Mesodermal cell (in vitro differentiated cells): Measurements from ENCODE around the gene LMBRD1. TPM values are rescaled to one million over a fixed set of nuclear protein-coding genes. Genes with fewer than 3 reads are reported as not detected.
"Not testable (repeated sequence)": the region's sequence is repeated elsewhere in the genome, so short reads cannot be mapped to it uniquely, and the experiment has no call there.

Experiments
- H3K27ac ChIP-seq: 2 replicates; pipeline ENCODE4 v1.7.0; 2013; ENCODE audit warnings: mild to moderate bottlenecking, low read depth, low read length, moderate library complexity; ENCODE audit not compliant: severe bottlenecking
- H3K36me3 ChIP-seq: 2 replicates; pipeline ENCODE4 v1.7.1; 2013; ENCODE audit warnings: mild to moderate bottlenecking, low read length, moderate library complexity; ENCODE audit not compliant: control insufficient read depth, insufficient read depth
- H3K4me1 ChIP-seq: one replicate; pipeline ENCODE4 v1.7.1; 2013; ENCODE audit warnings: mild to moderate bottlenecking, low read length; ENCODE audit not compliant: insufficient read depth, control insufficient read depth, poor library complexity, severe bottlenecking
- H3K4me3 ChIP-seq: 2 replicates; pipeline ENCODE4 v1.7.0; 2013; ENCODE audit warnings: low read length, control low read depth, mild to moderate bottlenecking; ENCODE audit not compliant: insufficient read depth, poor library complexity, severe bottlenecking; ENCODE audit errors: extremely low read depth
- H3K9me3 ChIP-seq: 2 replicates; pipeline ENCODE4 v1.7.1; 2013; ENCODE audit warnings: mild to moderate bottlenecking, low read length, moderate library complexity; ENCODE audit not compliant: control insufficient read depth
- WGBS, 2 experiments: methylation state at CpG; one replicate each; pipeline ENCODE4 v1.1.5; 2013; ENCODE audit warnings: missing lambda C conversion rate in 2 of 2; ENCODE audit not compliant: insufficient coverage in 2 of 2; 5-methylcytosine and 5-hydroxymethylcytosine counted together
- polyA plus RNA-seq, 2 experiments: library from polyadenylated mRNA; stranded (reverse); fragments of 50-300 nt; gene quantifications; one replicate each; pipeline ENCODE4 v1.2.3, GENCODE V29; 2013

Gene LMBRD1
- polyA plus RNA-seq (2013, experiment 1 of 2): 29.1 TPM
- polyA plus RNA-seq (2013, experiment 2 of 2): 30.8 TPM

DNA sequence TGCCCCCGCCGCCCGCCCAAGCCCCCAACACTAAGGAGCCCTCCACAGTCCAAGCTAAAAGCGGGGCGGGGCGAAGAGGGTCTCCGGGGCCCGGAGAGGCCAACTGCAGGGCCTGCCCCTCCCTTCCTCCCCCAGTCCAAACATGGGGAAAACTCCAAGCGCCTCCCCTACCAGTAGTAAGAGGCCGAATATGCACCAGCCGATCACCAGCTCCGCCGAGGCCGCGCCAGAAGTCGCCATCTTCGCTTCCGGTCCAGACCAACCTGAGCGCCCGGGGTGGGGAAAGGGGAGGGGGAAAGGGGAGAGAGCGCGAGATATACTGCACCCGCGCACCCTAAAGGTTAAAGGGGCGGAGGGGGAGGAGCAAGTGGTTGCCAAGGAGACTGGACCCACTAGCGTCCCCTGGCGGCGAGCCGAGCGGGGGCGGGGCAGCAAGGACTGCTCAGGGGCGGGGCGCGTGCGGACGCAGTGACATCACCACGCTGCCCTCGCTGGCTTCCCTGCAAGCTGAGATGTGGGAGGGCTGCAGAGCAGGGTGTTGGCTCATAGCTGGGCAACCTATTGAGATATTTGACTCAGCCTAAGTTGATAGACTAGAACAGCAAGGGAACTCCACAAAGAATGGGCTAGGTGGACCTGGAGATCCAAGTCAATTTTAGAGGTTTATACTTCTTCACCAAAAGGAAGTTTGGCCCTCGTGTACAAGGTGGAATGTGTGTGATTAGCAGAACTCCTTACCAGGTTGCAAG lies at the start of gene LMBRD1:
LMBRD1 (minus strand) TSS at position 369 of the 749 bp plus-strand sequence; CDS start at position 240, 129 bp downstream.
- Histone ChIP-seq H3K27ac (peak within 1 kb of the TSS; percentile 93), H3K4me3 (peak within 1 kb of the TSS; percentile 77), H3K36me3 (no peaks in the 10 kb centered on the region), H3K9me3 (no peaks in the 10 kb centered on the region), H3K4me1 (no peaks in the 10 kb centered on the region)
- 6 to 7% methylated on average over 17 to 19 of the region's 39 CpGs for WGBS, 2 experiments

DNA sequence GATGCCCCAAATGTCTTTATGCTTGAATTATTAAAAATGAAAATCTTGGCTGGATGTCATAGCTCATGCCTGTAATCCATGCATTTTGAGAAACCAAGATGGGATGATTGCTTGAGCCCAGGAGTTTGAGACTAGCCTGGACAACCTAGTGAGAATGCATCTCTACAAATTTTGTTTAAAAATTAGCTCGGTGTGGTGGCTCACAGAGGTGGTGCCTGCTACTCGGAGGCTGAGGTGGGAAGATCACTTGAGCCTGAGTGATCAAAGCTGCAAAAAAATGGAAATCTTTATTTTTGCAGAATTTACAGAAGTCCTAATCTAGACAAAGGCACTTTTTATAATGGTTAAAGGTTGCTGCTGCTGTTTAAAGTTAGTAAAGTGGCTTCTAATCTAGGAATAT lies 49.5 kb upstream of the LMBRD1 start:
- WGBS, 2 experiments: 81 to 100% methylated on average over 2 of the region's 2 CpGs
- H3K27ac ChIP-seq: no peak overlapping the region
- H3K36me3 ChIP-seq: no peaks in the 10 kb centered on the region
- H3K9me3 ChIP-seq: no peaks in the 10 kb centered on the region
- no peak overlapping the region for H3K4me3 ChIP-seq
- no peaks in the 10 kb centered on the region for H3K4me1 ChIP-seq

DNA sequence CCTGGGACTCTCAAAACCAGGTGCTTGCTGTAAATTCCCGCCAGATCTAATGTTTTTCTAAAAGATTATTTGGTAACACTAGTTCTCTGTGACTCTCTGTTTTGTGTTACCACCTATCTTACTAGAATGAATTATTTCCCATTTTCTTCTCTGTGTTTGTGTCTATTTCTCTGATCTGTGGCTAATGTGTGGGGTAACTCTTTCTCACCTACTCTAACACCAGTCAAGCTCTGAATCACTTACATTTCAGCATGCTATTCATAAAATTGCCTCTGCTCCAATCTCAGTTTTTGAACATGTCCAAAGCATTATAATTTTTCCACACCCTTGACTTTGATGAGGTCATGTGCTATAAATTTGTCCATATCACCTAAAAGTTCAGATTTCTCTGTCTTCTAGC lies 46.4 kb upstream of the LMBRD1 start:
- Histone ChIP-seq H3K27ac (no peak overlapping the region), H3K4me1 (no peaks in the 10 kb centered on the region), H3K36me3 (no peaks in the 10 kb centered on the region), H3K9me3 (no peaks in the 10 kb centered on the region), H3K4me3 (no peak overlapping the region)
- no CpG with 5 or more reads among the region's 1 CpG for WGBS, 2 experiments

DNA sequence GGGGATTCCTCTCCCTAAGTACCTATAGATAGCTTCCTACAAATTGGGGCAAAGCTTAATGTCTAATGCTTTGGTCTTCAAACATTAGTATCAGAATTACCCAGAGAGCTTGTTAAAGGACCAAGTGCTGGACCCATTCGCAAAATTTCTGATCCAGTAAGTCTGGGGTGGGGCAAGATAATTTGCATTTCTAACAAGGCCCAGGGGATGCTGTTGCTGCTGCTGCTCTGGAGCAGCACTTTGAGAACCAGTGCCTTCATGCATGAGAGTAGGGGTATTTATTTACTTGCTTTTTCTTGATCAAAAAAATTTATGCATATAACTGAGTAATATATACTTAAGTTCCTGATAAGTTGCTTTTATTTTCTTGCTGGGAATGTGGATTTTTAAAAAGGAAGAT lies 45.1 kb upstream of the LMBRD1 start:
- H3K36me3 ChIP-seq: no peaks in the 10 kb centered on the region
- H3K27ac ChIP-seq: no peak overlapping the region
- WGBS, 2 experiments: 60 to 83% methylated on average over 1 of the region's 1 CpG
- H3K4me3 ChIP-seq: no peak overlapping the region
- H3K4me1 ChIP-seq: no peaks in the 10 kb centered on the region
- no peaks in the 10 kb centered on the region for H3K9me3 ChIP-seq

DNA sequence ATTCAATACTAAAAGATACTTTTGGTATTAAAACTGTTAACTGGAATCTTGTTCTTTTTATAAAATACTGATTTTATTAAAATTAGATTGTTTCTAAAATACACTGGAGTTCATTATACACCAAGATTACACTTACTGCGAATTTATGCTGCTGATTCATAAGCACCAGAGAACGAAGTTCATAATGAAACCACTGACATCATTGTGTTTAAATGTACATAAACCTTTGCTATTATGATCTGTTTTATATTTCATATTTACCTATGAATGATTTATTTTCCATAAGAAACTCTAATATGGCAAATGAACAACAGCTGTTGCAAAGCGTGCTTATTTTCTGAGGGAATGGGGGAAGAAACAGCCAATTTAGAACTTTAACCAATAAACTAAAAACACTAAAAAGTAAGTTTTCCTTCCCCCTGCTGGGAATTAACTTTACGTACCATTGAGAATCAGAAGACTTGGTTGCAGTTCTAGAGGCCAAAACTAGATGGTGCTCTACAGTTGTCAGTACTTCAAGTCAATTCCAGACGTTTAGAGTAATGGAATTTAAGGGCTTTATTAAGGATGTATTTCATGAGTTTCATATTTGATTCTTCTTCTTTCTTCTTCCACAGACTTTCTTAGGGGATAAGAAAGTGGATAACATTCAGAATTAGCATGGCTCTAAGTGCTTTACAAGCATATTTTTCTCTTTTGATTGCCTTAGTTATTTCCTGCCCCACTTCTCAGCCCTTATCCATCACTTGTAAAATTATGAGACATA lies 38.8 kb upstream of the LMBRD1 start:
- Histone ChIP-seq H3K36me3 (no peaks in the 10 kb centered on the region), H3K4me3 (no peak overlapping the region), H3K4me1 (no peaks in the 10 kb centered on the region), H3K27ac (no peak overlapping the region), H3K9me3 (no peaks in the 10 kb centered on the region)
- no CpG with 5 or more reads among the region's 5 CpGs for WGBS, 2 experiments

DNA sequence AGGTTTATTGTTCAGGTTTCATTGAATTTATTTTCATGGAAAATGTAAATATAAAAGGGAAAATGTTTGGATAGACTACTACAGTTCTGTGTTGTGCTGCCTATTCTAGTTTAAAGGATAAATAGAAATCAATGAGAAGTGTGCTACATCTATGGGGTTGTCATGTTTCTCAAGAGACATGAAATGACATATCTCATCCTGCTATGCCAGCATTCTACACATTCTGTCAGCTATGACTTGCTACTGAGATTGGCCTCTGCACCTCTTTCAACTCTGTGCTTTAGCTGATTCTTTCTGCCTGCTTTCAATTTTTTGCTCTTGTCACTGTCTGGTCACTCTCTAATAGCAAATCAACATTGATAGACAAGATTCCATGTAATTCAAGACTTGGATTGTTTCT lies 35.7 kb upstream of the LMBRD1 start:
- H3K36me3 ChIP-seq: no peaks in the 10 kb centered on the region
- peaks cover 4% of the 10 kb centered on the region for H3K4me1 ChIP-seq
- no peak overlapping the region for H3K27ac ChIP-seq
- no peaks in the 10 kb centered on the region for H3K9me3 ChIP-seq
- H3K4me3 ChIP-seq: no peak overlapping the region

DNA sequence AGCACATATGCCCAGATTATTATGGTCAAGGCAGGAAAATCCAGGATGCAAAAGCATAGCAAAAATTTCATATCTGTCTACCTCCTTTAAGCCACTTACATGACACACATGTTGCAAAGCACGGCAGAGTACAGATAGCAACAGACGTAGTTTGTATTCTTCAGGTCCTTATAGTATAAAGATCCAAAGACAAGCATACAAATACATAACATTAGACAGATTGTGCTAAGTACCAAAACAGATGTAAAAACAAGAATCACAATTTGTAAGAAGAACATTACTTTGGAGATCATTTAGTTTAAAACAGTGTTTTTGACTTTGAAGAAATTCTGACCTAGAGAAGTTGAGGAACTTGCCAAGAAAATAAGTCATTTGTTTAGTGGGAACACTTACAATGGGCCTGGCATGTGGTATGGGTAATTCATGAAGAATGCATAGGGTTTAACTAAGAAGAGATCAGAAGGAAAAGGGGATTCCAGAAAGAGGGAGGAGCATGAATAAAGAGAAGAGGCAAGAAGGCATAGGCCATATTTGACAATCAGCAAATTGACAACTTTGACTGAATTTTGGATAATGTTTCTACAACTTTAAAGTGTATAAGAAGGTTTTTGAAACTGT lies 30.6 kb upstream of the LMBRD1 start:
- Histone ChIP-seq H3K4me1 (peaks cover 10% of the 10 kb centered on the region), H3K36me3 (no peaks in the 10 kb centered on the region), H3K9me3 (no peaks in the 10 kb centered on the region), H3K27ac (no peak overlapping the region), H3K4me3 (no peak overlapping the region)
- WGBS, 2 experiments: no CpG with 5 or more reads among the region's 2 CpGs

DNA sequence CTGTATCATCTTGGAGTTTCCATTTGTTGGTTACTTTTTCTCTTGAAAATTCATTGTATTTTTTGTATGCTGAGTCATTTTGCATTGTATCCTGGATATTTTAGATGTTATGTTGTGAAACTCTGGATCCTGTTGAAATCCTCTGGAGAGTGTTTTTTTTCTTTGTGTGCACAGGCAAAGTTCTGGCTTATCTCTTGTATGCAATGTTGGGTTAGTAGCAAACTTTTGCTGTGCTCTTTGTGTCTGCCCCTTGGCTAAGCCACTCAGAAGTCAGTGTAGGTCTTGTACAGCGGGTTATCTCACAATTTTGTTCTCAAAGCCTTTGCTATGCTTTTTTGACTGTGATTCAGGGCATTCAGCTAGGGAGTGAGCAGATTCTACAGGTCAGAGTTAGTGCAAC lies 29.1 kb upstream of the LMBRD1 start:
- Histone ChIP-seq H3K4me1 (peaks cover 10% of the 10 kb centered on the region), H3K36me3 (no peaks in the 10 kb centered on the region), H3K27ac (no peak overlapping the region), H3K9me3 (no peaks in the 10 kb centered on the region), H3K4me3 (no peak overlapping the region)
- 80 to 100% methylated on average over 1 of the region's 1 CpG for WGBS, 2 experiments

DNA sequence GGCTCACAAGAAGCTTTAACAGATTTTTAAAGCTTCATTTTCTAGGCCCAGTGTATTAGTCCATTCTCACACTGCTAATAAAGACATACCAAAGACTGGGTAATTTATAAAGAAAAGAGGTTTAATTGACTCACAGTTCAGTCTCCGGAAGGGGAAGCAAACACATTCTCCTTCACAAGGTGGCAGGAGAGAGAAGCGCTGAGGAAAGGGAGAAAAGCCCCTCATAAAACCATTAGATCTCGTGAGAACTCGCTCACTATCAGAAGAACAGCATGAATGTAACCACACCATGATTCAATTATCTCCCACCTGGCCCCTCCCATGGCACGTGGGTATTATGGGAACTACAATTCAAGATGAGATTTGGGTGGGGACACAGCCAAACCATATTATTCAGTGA lies 27.5 kb upstream of the LMBRD1 start:
- not testable (repeated sequence) for H3K36me3 ChIP-seq, H3K4me1 ChIP-seq, H3K4me3 ChIP-seq, H3K9me3 ChIP-seq, H3K27ac ChIP-seq
- WGBS, 2 experiments: no CpG with 5 or more reads among the region's 5 CpGs

DNA sequence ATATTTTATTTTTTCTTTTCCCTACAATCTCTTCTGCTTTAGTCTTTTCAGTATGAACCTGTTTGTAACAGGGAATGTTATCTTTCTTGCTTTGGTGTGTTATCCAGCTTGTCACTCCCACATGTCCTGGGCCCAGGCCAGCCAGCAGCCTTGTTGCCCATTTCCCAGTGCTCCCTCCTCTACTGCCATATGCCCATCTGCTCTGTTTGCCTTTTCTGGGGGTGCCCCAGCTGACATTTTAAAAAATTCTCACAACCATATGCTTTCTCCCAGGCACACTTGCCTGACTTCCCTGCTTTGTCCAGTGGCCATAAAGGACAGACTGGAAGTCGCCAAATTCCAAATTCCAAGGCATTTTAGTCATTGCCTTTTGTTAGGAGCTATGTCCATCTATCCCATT lies 23.6 kb upstream of the LMBRD1 start:
- H3K27ac ChIP-seq: no peak overlapping the region
- no peaks in the 10 kb centered on the region for H3K9me3 ChIP-seq
- H3K4me1 ChIP-seq: peaks cover 6% of the 10 kb centered on the region
- no peak overlapping the region for H3K4me3 ChIP-seq
- WGBS, 2 experiments: 80 to 88% methylated on average over 1 of the region's 1 CpG
- H3K36me3 ChIP-seq: no peaks in the 10 kb centered on the region

DNA sequence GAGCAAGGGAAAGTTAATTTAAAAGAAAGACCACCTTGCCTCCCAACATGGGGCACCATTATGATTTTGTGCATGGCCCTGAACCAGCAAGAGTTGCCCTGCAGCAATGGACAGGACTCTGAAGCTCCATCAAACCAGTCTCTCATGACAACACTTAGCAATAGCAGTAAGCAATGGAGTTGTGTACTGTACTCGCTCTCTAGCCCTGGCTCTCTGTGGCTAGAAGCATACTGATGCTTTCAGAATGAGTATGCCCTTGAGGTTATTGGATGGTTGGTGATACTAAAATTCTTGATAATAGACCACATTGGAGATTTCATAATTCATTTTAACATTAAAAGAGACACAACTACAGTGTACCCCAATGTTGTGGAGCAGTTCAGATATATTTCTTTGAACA lies 23.2 kb upstream of the LMBRD1 start:
- peaks cover 6% of the 10 kb centered on the region for H3K4me1 ChIP-seq

More for the DNA sequence above, 23.2 kb upstream of the LMBRD1 start:
- no CpG with 5 or more reads among the region's 1 CpG for WGBS, 2 experiments
- Histone ChIP-seq H3K27ac (no peak overlapping the region), H3K36me3 (no peaks in the 10 kb centered on the region), H3K9me3 (no peaks in the 10 kb centered on the region), H3K4me3 (no peak overlapping the region)
